Measurements from ENCODE around the gene AAMP.
"Not testable (repeated sequence)": the region's sequence is repeated elsewhere in the genome, so short reads cannot be mapped to it uniquely, and the experiment has no call there.

DNA sequence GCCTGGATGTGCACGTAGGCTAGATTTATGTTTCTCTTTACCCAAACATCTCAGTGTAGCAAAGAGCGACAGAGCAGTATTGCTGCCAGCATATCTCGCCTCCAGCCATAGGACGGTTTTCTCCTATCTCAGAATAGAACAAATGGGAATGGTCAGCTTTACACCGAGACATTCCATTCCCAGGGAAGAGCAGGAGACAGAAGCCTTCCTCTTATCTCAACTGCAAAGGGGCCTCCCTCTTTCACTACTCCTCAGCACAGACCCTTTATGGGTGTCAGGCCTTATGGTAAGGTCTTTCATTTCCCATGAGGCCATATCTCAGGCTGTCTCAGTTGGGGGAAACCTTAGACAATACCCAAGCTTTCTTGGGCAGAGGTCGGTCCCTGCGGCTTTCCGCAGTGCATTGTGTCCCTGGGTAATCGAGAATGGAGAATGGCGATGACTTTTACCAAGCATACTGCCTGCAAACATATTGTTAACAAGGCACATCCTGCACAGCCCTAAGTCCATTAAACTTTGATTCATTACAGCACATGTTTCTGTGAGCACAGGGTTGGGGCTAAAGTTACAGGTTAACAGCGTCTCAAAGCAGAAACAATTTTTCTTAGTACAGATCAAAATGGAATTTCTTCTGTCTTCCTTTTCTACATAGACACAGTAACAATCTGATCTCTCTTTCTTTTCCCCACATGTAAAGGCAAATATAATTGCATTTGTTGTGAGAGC lies 41.8 kb upstream of the AAMP start:
- not testable (repeated sequence) for TF ChIP-seq POLR2A (IDR thresholded peaks at IDR 0.05; ENCODE audit: low read length); GATA1 (IDR thresholded peaks at IDR 0.05; ENCODE audit: low read depth, low read length)

Data from erythroblast (primary cell).